Chondrocyte (in vitro differentiated cells): ENCODE data around the gene MYO16. TPM values are rescaled to one million over a fixed set of nuclear protein-coding genes. Genes with fewer than 3 reads are reported as not detected.
"Not testable (repeated sequence)": the region's sequence is repeated elsewhere in the genome, so short reads cannot be mapped to it uniquely, and the experiment has no call there.

Experiments
- DNase-seq: peaks from one replicate; pipeline ENCODE4 v3.0.0; 2021; ENCODE audit warnings: mixed read lengths, low spot score
- H3K27ac Mint-ChIP-seq: one replicate; pipeline ENCODE4 v1.8.0; 2021; ENCODE audit warnings: mild to moderate bottlenecking, moderate library complexity, mixed read lengths; ENCODE audit not compliant: unreplicated experiment
- H3K27me3 Mint-ChIP-seq: 2 replicates; pipeline ENCODE4 v1.8.0; 2021; ENCODE audit warnings: low read depth, mixed read lengths
- H3K36me3 Mint-ChIP-seq: 2 replicates; pipeline ENCODE4 v1.8.0; 2021; ENCODE audit warnings: low read depth, mixed read lengths
- H3K4me1 Mint-ChIP-seq: 2 replicates; pipeline ENCODE4 v1.8.0; 2021; ENCODE audit warnings: low read depth, mild to moderate bottlenecking, mixed read lengths
- H3K4me3 Mint-ChIP-seq: one replicate; pipeline ENCODE4 v1.8.0; 2021; ENCODE audit warnings: mild to moderate bottlenecking, moderate library complexity, mixed read lengths; ENCODE audit not compliant: unreplicated experiment
- H3K9me3 Mint-ChIP-seq: 2 replicates; pipeline ENCODE4 v1.8.0; 2021; ENCODE audit warnings: low read depth, mixed read lengths
- total RNA-seq: library from RNA; stranded (reverse); gene quantifications from 3 replicates; pipeline ENCODE4 v1.2.1, GENCODE V29; 2021
- TF ChIP-seq, protein P1 (sequence below): fragments of 200-600 bp; sonication (generic); IDR thresholded peaks from 2 replicates; pipeline ENCODE4 v1.5.0; 2021; ENCODE audit warnings: antibody characterized with exemption, mild to moderate bottlenecking, moderate library complexity

Gene MYO16
- total RNA-seq, 1 donor from 2014 or later: 0.12 TPM

DNA sequence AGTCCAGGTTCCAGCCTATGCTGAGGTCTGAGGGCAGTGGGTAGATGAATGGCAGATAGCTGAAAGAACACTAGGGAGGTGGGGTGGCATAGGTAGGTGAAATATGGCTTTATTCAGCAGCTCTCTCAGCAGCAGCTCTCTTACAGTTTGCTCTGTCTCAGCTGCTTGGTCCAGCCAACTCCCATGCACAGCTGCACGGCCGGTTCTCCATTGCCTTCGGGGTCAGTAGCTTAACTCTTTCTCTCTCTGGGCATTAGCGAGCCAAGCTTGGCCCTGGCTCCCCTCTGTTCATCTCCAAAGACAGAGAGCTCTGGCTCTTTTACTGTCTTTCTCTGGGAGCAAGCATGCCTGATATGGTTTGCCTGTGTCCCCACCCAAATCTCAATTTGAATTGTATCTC is 151.9 kb downstream of the MYO16 start:
- Mint-ChIP-seq H3K9me3 (no peaks in the 10 kb centered on the region), H3K4me3 (no peak overlapping the region), H3K4me1 (peaks cover 9% of the 10 kb centered on the region), H3K27me3 (no peaks in the 10 kb centered on the region), H3K36me3 (no peaks in the 10 kb centered on the region), H3K27ac (no peak overlapping the region)
- TF ChIP-seq, protein P1, sequence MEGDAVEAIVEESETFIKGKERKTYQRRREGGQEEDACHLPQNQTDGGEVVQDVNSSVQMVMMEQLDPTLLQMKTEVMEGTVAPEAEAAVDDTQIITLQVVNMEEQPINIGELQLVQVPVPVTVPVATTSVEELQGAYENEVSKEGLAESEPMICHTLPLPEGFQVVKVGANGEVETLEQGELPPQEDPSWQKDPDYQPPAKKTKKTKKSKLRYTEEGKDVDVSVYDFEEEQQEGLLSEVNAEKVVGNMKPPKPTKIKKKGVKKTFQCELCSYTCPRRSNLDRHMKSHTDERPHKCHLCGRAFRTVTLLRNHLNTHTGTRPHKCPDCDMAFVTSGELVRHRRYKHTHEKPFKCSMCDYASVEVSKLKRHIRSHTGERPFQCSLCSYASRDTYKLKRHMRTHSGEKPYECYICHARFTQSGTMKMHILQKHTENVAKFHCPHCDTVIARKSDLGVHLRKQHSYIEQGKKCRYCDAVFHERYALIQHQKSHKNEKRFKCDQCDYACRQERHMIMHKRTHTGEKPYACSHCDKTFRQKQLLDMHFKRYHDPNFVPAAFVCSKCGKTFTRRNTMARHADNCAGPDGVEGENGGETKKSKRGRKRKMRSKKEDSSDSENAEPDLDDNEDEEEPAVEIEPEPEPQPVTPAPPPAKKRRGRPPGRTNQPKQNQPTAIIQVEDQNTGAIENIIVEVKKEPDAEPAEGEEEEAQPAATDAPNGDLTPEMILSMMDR: no peak
- no peak for DNase-seq

DNA sequence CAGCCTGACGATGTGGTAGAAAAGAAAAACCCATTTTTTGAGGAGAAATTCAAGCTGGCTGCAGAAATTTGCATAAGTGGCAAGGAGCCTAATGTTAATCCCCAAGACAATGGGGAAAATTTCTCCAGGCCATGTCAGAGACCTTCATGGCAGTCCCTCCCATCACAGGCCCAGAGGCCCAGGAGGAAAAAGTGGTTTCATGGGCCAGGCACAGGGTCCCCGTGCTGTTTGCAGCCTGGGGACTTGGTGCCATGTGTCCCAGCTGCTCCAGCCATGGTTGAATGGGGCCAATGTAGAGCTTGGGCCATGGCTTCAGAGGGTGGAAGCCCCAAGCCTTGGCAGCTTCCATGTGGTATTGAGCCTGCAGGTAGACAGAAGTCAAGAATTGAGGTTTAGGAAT is 153.1 kb downstream of the MYO16 start:
- H3K4me3 Mint-ChIP-seq, H3K27me3 Mint-ChIP-seq, H3K4me1 Mint-ChIP-seq, DNase-seq, H3K36me3 Mint-ChIP-seq, H3K9me3 Mint-ChIP-seq, H3K27ac Mint-ChIP-seq: not testable (repeated sequence)

DNA sequence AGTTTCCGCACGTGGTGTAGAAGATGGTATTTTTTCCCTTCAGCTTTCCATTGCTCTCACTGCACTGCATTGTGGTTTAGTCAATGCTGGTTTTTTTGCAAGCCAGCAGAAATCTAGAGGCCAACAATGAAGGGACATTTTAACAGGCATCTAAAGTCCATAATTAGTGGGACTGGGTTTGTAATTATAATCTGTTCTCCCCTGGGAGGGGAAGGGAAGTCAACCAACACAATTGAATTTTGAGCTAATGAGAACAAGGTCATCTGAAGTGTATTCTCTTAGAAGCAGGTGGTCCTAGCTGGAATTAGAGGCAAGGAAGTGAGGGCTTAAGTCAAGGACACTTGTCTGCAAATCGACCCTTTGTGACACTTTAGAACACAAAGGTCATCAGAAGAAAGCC is 156.4 kb downstream of the MYO16 start:
- no peaks in the 10 kb centered on the region for H3K9me3 Mint-ChIP-seq
- H3K27me3 Mint-ChIP-seq: peaks cover 2% of the 10 kb centered on the region
- TF ChIP-seq, protein P1: no peak
- DNase-seq: no peak
- no peaks in the 10 kb centered on the region for H3K4me1 Mint-ChIP-seq
- H3K27ac Mint-ChIP-seq: no peak overlapping the region
- H3K36me3 Mint-ChIP-seq: no peaks in the 10 kb centered on the region
- H3K4me3 Mint-ChIP-seq: no peak overlapping the region

DNA sequence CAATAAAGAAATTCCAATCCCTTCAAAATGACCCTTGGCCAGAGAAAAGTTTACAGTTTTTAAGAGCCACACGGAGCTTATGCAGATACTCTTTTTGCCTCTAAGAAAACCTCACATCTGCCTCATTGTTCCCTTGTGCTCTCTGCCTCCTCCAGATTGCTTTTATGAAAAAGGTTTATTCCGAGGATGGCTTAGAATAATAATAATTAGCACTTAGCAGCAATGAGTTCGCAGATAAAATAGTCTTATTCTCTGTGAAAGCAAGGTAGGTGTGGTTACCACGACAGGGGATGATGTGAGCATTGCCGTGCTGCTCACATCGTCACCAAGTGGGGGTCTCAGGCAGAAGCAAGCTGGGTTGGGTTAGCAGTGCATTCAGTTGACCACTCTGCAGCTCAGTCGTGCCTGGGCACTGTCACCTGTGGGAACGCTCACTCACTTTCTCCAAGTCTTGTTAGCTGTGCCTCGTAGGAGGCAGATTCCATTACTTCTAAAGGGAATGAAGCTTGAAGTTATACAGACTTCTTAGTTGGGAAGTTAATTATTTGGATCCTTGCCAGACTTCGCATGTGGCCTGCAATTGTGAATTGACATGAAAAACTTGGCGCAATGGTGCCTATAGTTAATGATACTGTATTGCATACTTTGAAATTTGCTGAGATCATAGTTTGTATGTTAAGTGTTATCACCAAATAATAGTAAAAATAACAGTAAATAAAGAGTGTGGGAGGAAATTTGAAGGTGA is 157.2 kb downstream of the MYO16 start:
- Mint-ChIP-seq H3K36me3 (no peaks in the 10 kb centered on the region), H3K4me3 (no peak overlapping the region), H3K4me1 (no peaks in the 10 kb centered on the region), H3K27ac (no peak overlapping the region), H3K9me3 (no peaks in the 10 kb centered on the region), H3K27me3 (peaks cover 2% of the 10 kb centered on the region)
- TF ChIP-seq, protein P1: no peak
- DNase-seq: no peak

DNA sequence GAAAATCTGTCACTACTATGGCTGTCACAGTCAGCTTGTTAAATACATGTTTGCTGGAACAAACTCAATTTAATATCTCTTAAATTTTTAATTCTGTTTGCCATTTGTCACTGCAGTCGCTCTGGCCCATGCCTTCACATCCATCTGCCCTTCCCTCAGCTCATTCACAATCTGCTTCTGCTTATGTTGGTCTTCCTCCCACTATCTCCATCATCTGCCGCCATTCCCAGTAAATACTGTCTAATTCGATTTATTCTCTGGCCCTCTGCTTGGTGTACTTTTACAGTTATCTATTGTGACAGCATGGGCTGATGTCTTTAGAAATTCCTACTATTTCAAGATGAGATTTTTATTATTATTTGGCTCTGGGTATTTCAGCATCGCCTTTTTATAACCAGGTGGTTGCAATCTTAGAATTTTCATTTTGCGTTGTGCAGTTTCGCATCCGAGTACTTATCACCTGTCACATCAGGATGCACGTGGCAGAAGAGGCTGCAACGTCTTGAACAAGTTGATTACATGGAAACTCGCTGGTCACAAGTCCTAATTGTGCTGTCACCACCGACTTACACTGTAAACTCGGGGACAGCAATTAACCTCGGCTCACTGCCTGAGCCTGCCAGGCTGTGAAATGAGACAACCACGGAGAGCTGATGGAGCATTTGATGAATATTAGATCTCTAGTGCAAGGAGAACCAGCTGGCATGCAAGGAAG is 158.4 kb downstream of the MYO16 start:
- Mint-ChIP-seq H3K4me3 (no peak overlapping the region), H3K36me3 (no peaks in the 10 kb centered on the region), H3K9me3 (no peaks in the 10 kb centered on the region), H3K4me1 (no peaks in the 10 kb centered on the region), H3K27me3 (peaks cover 2% of the 10 kb centered on the region), H3K27ac (no peak overlapping the region)
- no peak for DNase-seq
- TF ChIP-seq, protein P1: no peak
